GM12875 (cell line): Measurements from ENCODE around the gene LUC7L3.

Source experiments
- H3K4me3 ChIP-seq: one replicate; pipeline ENCODE4 v1.5.1; 2011; ENCODE audit warnings: low read depth, low read length, control low read depth
- TF ChIP-seq, protein P1 (sequence below): IDR thresholded peaks from 2 replicates; pipeline ENCODE4 v1.5.1; 2011; ENCODE audit warnings: low read depth, mild to moderate bottlenecking, control low read depth, inconsistent platforms, low read length, moderate library complexity, borderline replicate concordance; ENCODE audit not compliant: insufficient read depth

Gene LUC7L3

DNA sequence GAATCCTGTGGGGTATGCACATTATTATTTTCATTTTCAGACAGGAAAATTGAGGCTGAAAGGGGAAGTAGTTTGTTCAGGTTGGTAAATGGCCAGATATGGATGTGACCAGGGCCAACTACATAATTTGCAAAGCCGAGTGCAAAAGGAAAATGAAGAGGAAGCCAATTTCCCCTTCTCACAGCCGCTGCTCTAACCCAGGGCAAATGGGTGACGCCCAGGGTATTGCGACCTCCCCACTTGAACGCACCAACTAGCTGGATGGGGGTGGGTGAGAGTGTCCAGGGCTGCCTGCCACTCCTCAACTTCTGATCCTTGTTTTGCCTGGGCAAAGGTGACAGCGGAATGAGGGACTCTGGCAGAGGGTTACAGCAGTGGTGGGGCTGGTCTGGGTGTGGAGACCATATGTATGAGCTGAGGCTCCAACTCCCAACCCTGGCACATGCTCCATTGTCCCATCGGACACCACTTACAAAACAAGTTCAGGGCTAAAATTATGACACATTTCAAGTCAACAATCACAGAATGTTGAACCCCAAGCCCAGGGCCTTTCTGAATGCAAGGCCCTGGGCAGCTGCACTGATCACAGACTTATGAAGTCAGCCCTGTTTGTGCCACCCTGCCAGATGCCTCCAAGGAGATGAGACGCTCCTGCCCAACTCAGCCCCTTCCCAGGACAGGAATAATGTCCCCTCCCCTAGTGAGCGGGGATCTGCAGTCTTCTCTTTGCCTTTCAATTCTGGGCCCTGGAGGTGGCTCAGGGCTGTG lies 46.2 kb downstream of the LUC7L3 start:
- TF ChIP-seq, protein P1, sequence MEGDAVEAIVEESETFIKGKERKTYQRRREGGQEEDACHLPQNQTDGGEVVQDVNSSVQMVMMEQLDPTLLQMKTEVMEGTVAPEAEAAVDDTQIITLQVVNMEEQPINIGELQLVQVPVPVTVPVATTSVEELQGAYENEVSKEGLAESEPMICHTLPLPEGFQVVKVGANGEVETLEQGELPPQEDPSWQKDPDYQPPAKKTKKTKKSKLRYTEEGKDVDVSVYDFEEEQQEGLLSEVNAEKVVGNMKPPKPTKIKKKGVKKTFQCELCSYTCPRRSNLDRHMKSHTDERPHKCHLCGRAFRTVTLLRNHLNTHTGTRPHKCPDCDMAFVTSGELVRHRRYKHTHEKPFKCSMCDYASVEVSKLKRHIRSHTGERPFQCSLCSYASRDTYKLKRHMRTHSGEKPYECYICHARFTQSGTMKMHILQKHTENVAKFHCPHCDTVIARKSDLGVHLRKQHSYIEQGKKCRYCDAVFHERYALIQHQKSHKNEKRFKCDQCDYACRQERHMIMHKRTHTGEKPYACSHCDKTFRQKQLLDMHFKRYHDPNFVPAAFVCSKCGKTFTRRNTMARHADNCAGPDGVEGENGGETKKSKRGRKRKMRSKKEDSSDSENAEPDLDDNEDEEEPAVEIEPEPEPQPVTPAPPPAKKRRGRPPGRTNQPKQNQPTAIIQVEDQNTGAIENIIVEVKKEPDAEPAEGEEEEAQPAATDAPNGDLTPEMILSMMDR: no peak
- no peak overlapping the region for H3K4me3 ChIP-seq

DNA sequence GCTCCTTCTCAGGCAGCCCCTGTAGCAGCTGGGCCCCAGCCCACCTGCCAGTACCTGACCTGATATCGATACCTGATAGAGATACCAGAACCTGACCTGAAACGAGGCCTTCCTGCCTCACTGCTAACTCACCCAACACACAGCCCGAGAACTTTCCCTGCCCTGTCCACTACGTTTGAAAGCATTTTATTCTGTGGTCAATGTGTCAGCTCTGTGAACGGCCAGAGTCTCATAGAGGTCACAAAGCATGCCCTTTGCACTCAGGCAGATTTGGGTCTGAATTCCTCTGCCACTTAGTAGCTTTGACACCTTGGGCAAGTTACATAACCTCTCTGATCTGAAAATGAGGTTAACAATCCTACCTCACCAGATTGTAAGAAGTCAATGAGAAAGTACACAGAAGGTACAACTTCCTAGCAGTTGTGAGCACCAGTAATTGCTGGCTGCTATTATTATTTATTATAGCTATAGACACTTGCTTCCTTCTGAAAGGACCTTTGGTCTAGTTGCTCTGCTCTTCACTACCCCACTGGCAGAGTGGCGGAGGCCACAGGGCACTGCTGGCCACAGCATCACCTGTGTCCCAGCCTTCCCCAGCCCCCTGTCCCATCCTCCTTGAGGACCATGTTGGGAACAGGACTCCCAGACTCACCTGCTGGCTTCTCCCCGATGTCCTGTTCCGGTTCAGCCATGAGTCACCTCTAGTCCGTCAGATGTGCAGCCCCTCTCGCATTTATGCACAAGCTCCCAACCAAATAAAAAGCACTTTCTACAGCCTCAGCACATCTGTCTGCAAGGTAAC lies 47.0 kb downstream of the LUC7L3 start:
- H3K4me3 ChIP-seq: no peak overlapping the region

DNA sequence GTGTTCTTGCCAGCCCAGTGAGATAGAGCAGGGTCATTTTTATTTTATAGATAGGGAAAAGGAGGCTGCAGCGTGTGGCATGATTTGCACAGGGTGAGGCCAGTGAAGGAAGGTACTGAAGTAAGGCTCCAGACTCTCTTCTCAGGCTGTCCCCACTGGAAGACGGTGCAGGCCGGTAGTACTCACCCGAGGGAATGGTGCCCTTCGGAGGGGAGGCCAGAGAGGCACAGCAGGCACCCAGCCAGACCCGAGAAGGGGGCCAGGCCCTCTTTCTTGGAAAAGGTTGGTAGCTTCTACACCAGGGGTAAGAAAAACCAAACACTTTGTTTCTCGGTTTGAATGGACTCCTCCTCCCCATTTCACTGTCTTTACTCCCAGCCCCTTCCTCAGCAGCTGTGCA lies 47.6 kb downstream of the LUC7L3 start:
- H3K4me3 ChIP-seq: no peak overlapping the region
- TF ChIP-seq, protein P1: no peak

More for the DNA sequence above, 47.0 kb downstream of the LUC7L3 start:
- TF ChIP-seq, protein P1: no peak

DNA sequence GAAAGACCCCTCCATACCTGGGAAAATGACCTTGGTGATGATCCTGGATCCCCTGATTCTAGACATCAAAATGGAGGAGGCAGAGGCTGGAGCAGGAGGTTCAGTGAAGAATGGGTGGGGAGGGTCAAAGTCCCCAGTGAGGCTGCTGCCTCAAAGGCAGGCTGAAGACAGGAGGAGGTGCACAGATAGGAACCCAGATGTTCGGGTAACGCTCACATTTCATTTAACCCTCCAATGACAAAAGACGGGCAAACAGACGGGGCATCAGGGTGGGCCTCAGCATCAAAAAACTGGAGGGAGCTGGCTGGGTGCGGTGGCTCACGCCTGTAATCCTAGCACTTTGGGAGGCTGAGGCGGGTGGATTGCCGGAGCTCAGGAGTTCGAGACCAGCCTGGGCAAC lies 48.0 kb downstream of the LUC7L3 start, which contains the start of gene ANKRD40CL:
TSS of gene ANKRD40CL (minus strand) at position 73 of the 400 bp plus-strand sequence. CDS start 605 bp downstream, outside the sequence.
- no peak within 1 kb of the TSS for H3K4me3 ChIP-seq
- TF ChIP-seq, protein P1: no peak

DNA sequence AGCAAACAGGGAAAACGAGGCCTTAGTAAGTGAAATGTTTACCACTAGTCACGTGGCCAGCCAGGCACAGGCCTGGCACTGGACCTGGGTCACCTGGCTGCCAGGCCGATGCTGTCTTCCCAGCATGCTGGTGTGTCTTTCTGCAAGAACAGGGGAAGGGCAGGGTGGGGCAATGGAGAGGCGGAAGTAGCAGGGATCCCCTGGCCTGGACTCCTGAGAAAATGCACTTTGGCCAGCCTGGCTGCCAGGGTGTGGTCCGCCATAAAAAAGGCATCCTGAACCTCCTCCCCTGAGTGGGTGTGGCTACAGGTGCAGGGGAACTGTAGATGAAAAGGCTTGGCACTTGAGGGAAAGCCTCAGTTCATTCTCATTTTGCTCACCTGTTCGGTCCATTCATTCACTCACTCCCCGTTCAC lies 49.0 kb downstream of the LUC7L3 start:
- H3K4me3 ChIP-seq: no peak overlapping the region
- TF ChIP-seq, protein P1: no peak

DNA sequence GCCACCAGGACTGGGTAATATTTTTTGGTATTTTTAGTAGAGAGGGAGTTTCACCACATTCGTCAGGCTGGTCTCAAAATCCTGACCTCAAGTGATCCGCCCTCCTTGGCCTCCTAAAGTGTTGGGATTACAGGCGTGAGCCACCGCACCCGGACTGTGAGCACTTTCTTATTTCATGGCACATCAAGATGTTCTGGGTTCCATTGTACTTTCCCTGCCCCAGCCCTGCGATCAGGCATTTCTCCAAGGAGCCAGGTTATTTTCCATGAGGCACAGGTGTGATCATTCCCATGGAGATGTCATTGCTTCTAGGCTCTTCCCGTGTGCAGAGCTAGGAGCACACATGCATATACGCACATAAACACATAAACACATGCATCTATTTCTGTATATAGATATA lies 50.5 kb downstream of the LUC7L3 start:
- H3K4me3 ChIP-seq: no peak overlapping the region
- TF ChIP-seq, protein P1: no peak
